Transverse colon (tissue), 4 donors: Measurements from ENCODE around the gene SCNN1A. TPM values are rescaled to one million over a fixed set of nuclear protein-coding genes. Genes with fewer than 3 reads are reported as not detected.

ENCODE experiments used
- DNase-seq: peaks from one replicate; pipeline ENCODE4 v3.0.0-alpha.2; 2019
- H3K27ac ChIP-seq, 4 donors: fragments of 200-600 bp; sonication (generic); 2 replicates each; pipeline ENCODE4 v1.5.1; 2016 to 2018; ENCODE audit warnings: inconsistent platforms in 4 of 4
- H3K27me3 ChIP-seq: fragments of 200-600 bp; sonication (generic); 2 replicates; pipeline ENCODE4 v1.5.1; 2017; ENCODE audit warnings: inconsistent platforms
- H3K36me3 ChIP-seq, 4 donors: fragments of 200-600 bp; sonication (generic); 2 replicates each; pipeline ENCODE4 v1.5.1; 2017 to 2019; ENCODE audit warnings: inconsistent platforms in 4 of 4
- H3K4me1 ChIP-seq, 4 donors: fragments of 200-600 bp; sonication (generic); 2 replicates each; pipeline ENCODE4 v1.5.1; 2017 to 2020; ENCODE audit warnings: inconsistent platforms in 4 of 4
- H3K4me3 ChIP-seq, 4 donors: fragments of 200-600 bp; sonication (generic); 1 replicate in 1 of 4; 2 replicates in 3 of 4; pipeline versions ENCODE4 v1.5.1 to v1.6.1; 2017 to 2019; ENCODE audit warnings: inconsistent platforms in 4 of 4
- H3K9me3 ChIP-seq, 2 donors: fragments of 200-600 bp; sonication (generic); 2 replicates each; pipeline ENCODE4 v1.5.1; 2017 to 2019; ENCODE audit warnings: inconsistent platforms in 2 of 2
- CTCF ChIP-seq, 5 experiments: fragments of 200-600 bp in 3 of 5; fragments of 450-650 bp in 2 of 5; sonication (generic) in 3 of 5; IDR thresholded peaks; 1 replicate in 2 of 5; 2 replicates in 3 of 5; pipeline ENCODE4 v1.5.1; 2016 to 2017; ENCODE audit warnings: antibody characterized with exemption in 5 of 5, inconsistent platforms in 3 of 5, mild to moderate bottlenecking in 2 of 5, moderate library complexity in 1 of 5
- EP300 ChIP-seq: sonication (generic); formaldehyde crosslinking; IDR thresholded peaks from one replicate; pipeline ENCODE4 v1.6.1; 2017; ENCODE audit warnings: antibody characterized with exemption, low read depth
- POLR2A ChIP-seq: fragments of 450-650 bp; IDR thresholded peaks from one replicate; pipeline ENCODE4 v1.6.1; 2016; ENCODE audit warnings: antibody characterized with exemption, mild to moderate bottlenecking, moderate library complexity
- POLR2AphosphoS5 ChIP-seq, 3 donors: sonication (generic); formaldehyde crosslinking; IDR thresholded peaks; one replicate each; pipeline ENCODE4 v1.6.1; 2016; ENCODE audit warnings: antibody characterized with exemption in 3 of 3
- WGBS, 2 donors: methylation state at CpG; one replicate each; pipeline ENCODE4 v1.1.5; 2018; ENCODE audit warnings: low coverage in 1 of 2; 5-methylcytosine and 5-hydroxymethylcytosine counted together
- in situ Hi-C, 4 donors: fragments of 200-750 bp; cut with MboI; loops; one replicate each; pipeline versions ENCODE4 v1.15.0 to v1.15.1; 2017; ENCODE audit warnings: low sequenced_read_pairs in 3 of 4, low pct_ligation_motif_present in 1 of 4, low pct_unique_long_range_greater_than_20kb in 1 of 4
- intact Hi-C: fragments of 100-400 bp; cut with DNase I; formaldehyde crosslinking; loops from one replicate; pipeline ENCODE4 v1.15.1; 2023; ENCODE audit warnings: low total_unique reads
- total RNA-seq, 4 donors: library from RNA; depleted of rRNA; stranded (reverse); fragments of >200 nt; gene quantifications; one replicate each; pipeline ENCODE4 v1.1.0, GENCODE V29; 2016

The SCNN1A gene
- total RNA-seq, 4 donors from 2014 or later = 151 to 757 (median 502) TPM

GRCh38 chr12:6328945-6329702 lies 46.2 kb downstream of the SCNN1A start:
- WGBS, 2 donors = 92% methylated on average over 15 to 75 of the region's 75 CpGs
- TF ChIP-seq POLR2A (no peak), CTCF (IDR thresholded peaks at IDR 0.05) (no peak), EP300 (no peak), POLR2AphosphoS5 (IDR thresholded peaks at IDR 0.05) (peak in 1 of 3 donors; percentile 50)
- in situ Hi-C loops (loop anchor here in 2 of 4 donors (25.0 kb wide), 2 partner anchors 133 to 208 kb away; partner anchors contain the start of genes TAPBPL (in 2 of the 2), VAMP1 (in 2 of the 2) and GAPDH (in 1 of the 2)), intact Hi-C loops (loop anchor here (10.0 kb wide), 1 partner anchor 206 kb away; the partner anchor contains the start of gene GAPDH)
- Histone ChIP-seq H3K27ac (peak overlapping the region in 3 of 4 donors; percentile 19 to 85 (median 84)), H3K4me3 (no peak overlapping the region), H3K27me3 (no peaks in the 10 kb centered on the region), H3K36me3 (peaks cover 0 to 56% (median 23%) of the 10 kb centered on the region in 4 donors), H3K4me1 (peaks cover 18 to 73% (median 48%) of the 10 kb centered on the region in 4 donors), H3K9me3 (no peaks in the 10 kb centered on the region)
- DNase-seq = no peak

- intact Hi-C loops (loop anchor here (10.0 kb wide), 1 partner anchor 207 kb away; the partner anchor contains the start of gene GAPDH), in situ Hi-C loops (loop anchor here in 2 of 4 donors (25.0 kb wide), 2 partner anchors 134 to 209 kb away; partner anchors contain the start of genes TAPBPL (in 2 of the 2), VAMP1 (in 2 of the 2) and GAPDH (in 1 of the 2))
- Histone ChIP-seq H3K27me3 (no peaks in the 10 kb centered on the region), H3K9me3 (no peaks in the 10 kb centered on the region), H3K4me1 (peaks cover 12 to 73% (median 47%) of the 10 kb centered on the region in 4 donors), H3K36me3 (peaks cover 0 to 49% (median 18%) of the 10 kb centered on the region in 4 donors), H3K27ac (peak overlapping the region; percentile 54 to 85 (median 72)), H3K4me3 (no peak overlapping the region)
- TF ChIP-seq POLR2AphosphoS5 (IDR thresholded peaks at IDR 0.05) (peak in 2 of 3 donors; percentile 4 to 5), POLR2A (no peak), CTCF (IDR thresholded peaks at IDR 0.05) (no peak), EP300 (no peak)
- WGBS, 2 donors = 82% methylated on average over 10 of the region's 10 CpGs; no CpG with 5 or more reads in 1 of the 2 donors
- no peak for DNase-seq
Observed at GRCh38 chr12:6328045-6328779, 47.2 kb downstream of the SCNN1A start.

GRCh38 chr12:6327229-6328041 lies 47.9 kb downstream of the SCNN1A start:
- TF ChIP-seq EP300 (no peak), CTCF (IDR thresholded peaks at IDR 0.05) (no peak), POLR2AphosphoS5 (IDR thresholded peaks at IDR 0.05) (peak in 2 of 3 donors; percentile 4 to 47), POLR2A (peak; percentile 36)
- intact Hi-C loops = loop anchor here (10.0 kb wide), 1 partner anchor 207 kb away; the partner anchor contains the start of gene GAPDH
- 26 to 71% methylated on average over 2 to 33 of the region's 33 CpGs for WGBS, 2 donors
- no peak overlapping the region for H3K4me3 ChIP-seq
- H3K4me1 ChIP-seq = peaks cover 12 to 73% (median 42%) of the 10 kb centered on the region in 4 donors
- no peaks in the 10 kb centered on the region for H3K9me3 ChIP-seq
- peak overlapping the region; percentile 54 to 85 (median 72) for H3K27ac ChIP-seq
- in situ Hi-C loops = loop anchor here in 2 of 4 donors (25.0 kb wide), 2 partner anchors 135 to 210 kb away; partner anchors contain the start of genes TAPBPL (in 2 of the 2), VAMP1 (in 2 of the 2) and GAPDH (in 1 of the 2)
- H3K36me3 ChIP-seq = peaks cover 0 to 41% (median 14%) of the 10 kb centered on the region in 4 donors
- no peaks in the 10 kb centered on the region for H3K27me3 ChIP-seq
- DNase-seq = no peak
